Keratinocyte (primary cell): ENCODE results near the gene NPHS1.

Experiments
- CTCF ChIP-seq, 3 experiments: IDR thresholded peaks in 1 of 3; conservative IDR thresholded peaks in 1 of 3; optimal IDR thresholded peaks in 1 of 3; 2 replicates in 2 of 3; 3 replicates in 1 of 3; pipeline versions ENCODE3 to v1.5.1; 2011; ENCODE audit warnings: low read length in 3 of 3, mild to moderate bottlenecking in 3 of 3, moderate library complexity in 2 of 3, control low read depth in 1 of 3, inconsistent platforms in 1 of 3; ENCODE audit not compliant: insufficient read depth in 2 of 3; ENCODE audit errors: extremely low read depth in 1 of 3
- EZH2 ChIP-seq: IDR thresholded peaks from one replicate; pipeline ENCODE4 v1.6.1; 2012; ENCODE audit warnings: inconsistent platforms, mild to moderate bottlenecking, low read length, moderate library complexity

GRCh38 chr19:35797663-35798062 is 54.6 kb downstream of the NPHS1 start:
- TF ChIP-seq CTCF (optimal IDR thresholded peaks at IDR 0.05 in 1 of 3, IDR thresholded peaks at IDR 0.05 in 1 of 3, conservative IDR thresholded peaks at IDR 0.05 in 1 of 3; ENCODE audit: extremely low read depth in 1 of 3, insufficient read depth in 2 of 3, low read length in 3 of 3) (no peak), EZH2 (no peak)
